Measurements from ENCODE around the gene KATNIP. TPM values are rescaled to one million over a fixed set of nuclear protein-coding genes. Genes with fewer than 3 reads are reported as not detected.

KATNIP gene
- total RNA-seq, 2 experiments from 2014 or later, result 12.3 to 12.8 TPM

DNA sequence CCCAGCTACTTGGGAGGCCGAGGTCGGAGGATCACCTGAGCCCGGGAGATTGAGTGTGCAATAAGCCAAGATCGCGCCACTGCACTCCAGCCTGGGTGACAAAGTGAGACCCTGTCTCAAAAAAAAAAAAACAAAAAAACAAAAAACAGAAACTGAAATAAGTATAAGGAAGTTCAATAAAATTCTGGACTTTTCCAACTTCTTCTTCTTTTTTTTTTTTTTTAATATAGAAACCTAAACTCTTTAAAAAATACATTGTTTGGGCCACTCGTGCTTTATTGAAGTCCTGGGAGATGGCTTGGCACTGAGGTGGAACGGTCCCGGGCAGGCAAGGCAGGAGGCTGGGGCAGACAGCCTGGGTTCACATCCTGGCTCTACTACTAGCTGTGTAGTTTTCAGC, 36.8 kb downstream of the KATNIP start:
- no peak overlapping the region for H3K27ac Mint-ChIP-seq
- peaks cover 28% of the 10 kb centered on the region for H3K36me3 Mint-ChIP-seq (ENCODE audit: low read depth)
- POLR2A ChIA-PET, result no interaction called here
- CTCF ChIA-PET, result interaction anchor here (0.6 kb wide), 1 partner anchor 568 kb away, joined by 3 read pairs; no protein-coding TSS in a partner anchor
- intact Hi-C loops (cut with DNase I, micrococcal nuclease), result no loop called here
- H3K4me1 Mint-ChIP-seq, result no peaks in the 10 kb centered on the region
- no peaks in the 10 kb centered on the region for H3K27me3 Mint-ChIP-seq
- H3K4me3 Mint-ChIP-seq, result no peak overlapping the region
- ATAC-seq, result no peak
- no peak for DNase-seq
- H3K9me3 Mint-ChIP-seq (ENCODE audit: low read depth), result peaks cover 4% of the 10 kb centered on the region

DNA sequence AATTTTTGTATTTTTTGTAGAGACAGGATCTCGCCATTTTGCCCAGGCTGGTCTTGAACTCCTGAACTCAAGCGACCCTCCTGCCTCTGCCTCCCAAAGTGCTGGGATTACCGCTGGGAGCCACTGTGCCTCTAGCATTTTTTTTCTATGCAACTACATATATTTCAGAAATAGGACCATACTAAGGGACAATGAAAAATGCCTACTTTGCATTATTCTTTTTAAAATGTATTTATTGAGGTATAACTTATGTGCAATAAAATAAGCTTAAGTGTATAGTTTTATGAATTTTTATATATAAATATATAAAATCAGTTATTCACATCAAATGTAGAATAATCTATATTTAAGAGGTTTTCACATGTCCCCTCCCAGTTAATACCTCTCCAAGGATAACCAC, 38.1 kb downstream of the KATNIP start:
- intact Hi-C loops (cut with DNase I, micrococcal nuclease), result no loop called here
- H3K36me3 Mint-ChIP-seq (ENCODE audit: low read depth), result peaks cover 23% of the 10 kb centered on the region
- H3K27me3 Mint-ChIP-seq, result no peaks in the 10 kb centered on the region
- ATAC-seq (no peak), DNase-seq (no peak)
- no peak overlapping the region for H3K27ac Mint-ChIP-seq
- H3K4me1 Mint-ChIP-seq, result no peaks in the 10 kb centered on the region
- CTCF ChIA-PET, result interaction anchor here (0.7 kb wide), 1 partner anchor 161 kb away, joined by 3 read pairs; no protein-coding TSS in a partner anchor
- no peak overlapping the region for H3K4me3 Mint-ChIP-seq
- H3K9me3 Mint-ChIP-seq (ENCODE audit: low read depth), result peaks cover 4% of the 10 kb centered on the region
- POLR2A ChIA-PET, result no interaction called here

DNA sequence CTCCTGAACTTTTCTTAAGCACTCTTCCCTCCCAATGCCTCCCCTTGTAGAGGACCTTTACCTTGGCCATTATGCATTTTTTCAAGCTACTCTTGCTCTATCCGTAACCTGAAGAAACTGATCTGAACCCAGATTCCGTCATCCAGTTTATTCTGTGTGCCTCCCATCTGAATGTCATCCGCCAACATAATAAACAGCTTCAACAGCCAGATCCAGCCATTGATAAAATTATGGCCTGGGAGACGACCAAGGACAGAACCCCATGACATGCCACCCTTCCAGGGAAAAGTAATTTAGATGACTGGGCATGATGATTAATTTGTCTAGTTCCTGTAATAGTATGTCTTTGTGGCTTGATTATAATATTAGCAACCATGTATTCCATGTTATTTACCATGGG, 41.9 kb downstream of the KATNIP start:
- Mint-ChIP-seq H3K4me1 (no peaks in the 10 kb centered on the region), H3K27ac (no peak overlapping the region), H3K27me3 (no peaks in the 10 kb centered on the region), H3K9me3 (ENCODE audit: low read depth) (peaks cover 4% of the 10 kb centered on the region), H3K36me3 (ENCODE audit: low read depth) (peaks cover 5% of the 10 kb centered on the region), H3K4me3 (no peak overlapping the region)
- ChIA-PET CTCF (no interaction called here), POLR2A (no interaction called here)
- ATAC-seq, result no peak
- DNase-seq, result no peak
- intact Hi-C loops (cut with DNase I, micrococcal nuclease), result no loop called here

DNA sequence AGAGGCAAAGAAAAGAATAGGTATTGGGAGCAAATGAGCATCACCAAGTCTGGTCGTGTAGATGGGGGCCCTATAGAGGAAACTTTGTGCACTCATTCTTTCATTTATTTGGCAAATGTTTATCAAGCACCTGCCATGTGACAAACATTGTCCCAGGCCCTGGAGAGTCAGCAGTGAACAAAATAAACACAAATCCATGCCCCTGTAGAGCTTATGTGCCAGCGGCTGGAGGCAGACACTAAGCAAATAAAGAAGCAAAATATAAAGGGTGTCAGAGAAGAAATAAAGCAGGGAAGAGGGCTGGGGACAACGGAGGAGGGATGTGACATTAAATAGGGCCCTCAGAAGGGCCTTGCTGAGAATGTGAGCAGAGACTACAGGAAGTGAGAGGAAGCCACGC, 45.5 kb downstream of the KATNIP start:
- H3K36me3 Mint-ChIP-seq (ENCODE audit: low read depth), result peaks cover 5% of the 10 kb centered on the region
- H3K4me1 Mint-ChIP-seq, result no peaks in the 10 kb centered on the region
- no peaks in the 10 kb centered on the region for H3K27me3 Mint-ChIP-seq
- H3K27ac Mint-ChIP-seq, result no peak overlapping the region
- H3K4me3 Mint-ChIP-seq, result no peak overlapping the region
- DNase-seq (no peak), ATAC-seq (no peak)
- no peaks in the 10 kb centered on the region for H3K9me3 Mint-ChIP-seq (ENCODE audit: low read depth)
- ChIA-PET CTCF (no interaction called here), POLR2A (no interaction called here)
- intact Hi-C loops (cut with DNase I, micrococcal nuclease), result no loop called here

DNA sequence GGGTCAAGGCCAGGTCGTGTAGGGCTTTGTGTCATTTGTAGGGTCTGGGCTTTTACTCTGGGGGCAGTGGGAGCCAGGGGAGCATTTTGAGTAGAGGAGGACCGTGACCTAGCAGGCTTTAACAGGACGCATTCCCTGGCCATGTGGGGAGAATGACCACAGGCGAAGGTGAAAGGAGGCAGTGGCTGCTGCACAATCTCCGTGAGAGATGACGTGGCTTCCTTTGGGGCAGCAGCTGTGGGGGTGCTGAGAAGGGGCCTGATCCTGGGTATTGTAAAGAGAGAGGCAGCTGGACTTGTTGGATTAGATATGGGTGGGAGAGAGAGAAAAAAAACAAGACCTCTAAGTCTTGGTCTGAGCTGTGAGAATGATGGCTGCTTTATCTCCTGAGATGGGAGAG, 46.0 kb downstream of the KATNIP start:
- intact Hi-C loops (cut with DNase I, micrococcal nuclease), result no loop called here
- no peaks in the 10 kb centered on the region for H3K4me1 Mint-ChIP-seq
- ChIA-PET CTCF (no interaction called here), POLR2A (no interaction called here)
- DNase-seq (no peak), ATAC-seq (no peak)
- H3K4me3 Mint-ChIP-seq, result no peak overlapping the region
- no peaks in the 10 kb centered on the region for H3K27me3 Mint-ChIP-seq
- no peak overlapping the region for H3K27ac Mint-ChIP-seq
- no peaks in the 10 kb centered on the region for H3K9me3 Mint-ChIP-seq (ENCODE audit: low read depth)
- H3K36me3 Mint-ChIP-seq (ENCODE audit: low read depth), result peaks cover 5% of the 10 kb centered on the region

DNA sequence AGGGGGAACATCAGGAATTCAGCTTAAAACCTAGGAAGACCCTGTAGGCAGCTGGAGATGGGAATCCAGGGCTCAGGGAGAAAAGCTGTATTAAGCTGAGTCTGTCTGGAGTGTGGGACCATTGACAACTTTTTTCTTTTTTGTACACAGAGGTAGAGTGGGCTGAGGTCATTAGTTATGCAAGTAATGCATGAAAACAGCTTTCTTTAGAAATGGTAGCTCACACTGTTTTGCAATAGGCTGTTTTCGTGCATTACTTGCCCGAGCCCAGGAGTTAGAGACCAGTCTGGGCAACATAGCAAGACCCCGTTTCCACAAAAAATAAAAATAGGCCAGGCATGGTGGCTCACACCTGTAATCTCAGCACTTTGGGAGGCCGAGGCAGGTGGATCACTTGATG, 46.5 kb downstream of the KATNIP start:
- Mint-ChIP-seq H3K4me3 (no peak overlapping the region), H3K27me3 (no peaks in the 10 kb centered on the region), H3K4me1 (no peaks in the 10 kb centered on the region), H3K36me3 (ENCODE audit: low read depth) (peaks cover 5% of the 10 kb centered on the region), H3K9me3 (ENCODE audit: low read depth) (no peaks in the 10 kb centered on the region), H3K27ac (no peak overlapping the region)
- CTCF ChIA-PET, result no interaction called here
- ATAC-seq (no peak), DNase-seq (no peak)
- POLR2A ChIA-PET, result no interaction called here
- intact Hi-C loops (cut with DNase I, micrococcal nuclease), result no loop called here

DNA sequence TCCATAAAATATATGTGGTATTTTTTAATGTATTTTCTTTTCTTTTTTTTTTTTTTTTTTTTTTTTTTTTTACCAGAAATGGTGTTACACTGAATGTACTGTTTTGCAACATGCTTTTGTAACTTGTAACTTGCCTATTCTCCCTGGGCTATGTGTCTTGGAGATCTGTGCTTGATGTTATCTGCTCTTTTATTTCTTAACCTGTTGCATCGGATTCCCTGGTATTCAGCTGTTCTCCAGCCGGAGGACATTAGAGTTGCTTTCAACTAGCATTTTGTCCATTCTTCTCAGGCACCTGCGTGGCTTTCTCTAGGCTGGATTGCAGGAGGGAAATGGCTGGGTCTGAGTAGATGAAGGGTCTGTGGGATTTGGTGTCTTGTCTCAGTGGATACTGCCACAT, 47.4 kb downstream of the KATNIP start:
- H3K27me3 Mint-ChIP-seq, result no peaks in the 10 kb centered on the region
- no peak overlapping the region for H3K27ac Mint-ChIP-seq
- H3K36me3 Mint-ChIP-seq (ENCODE audit: low read depth), result no peaks in the 10 kb centered on the region
- DNase-seq, result no peak
- ATAC-seq, result no peak
- intact Hi-C loops (cut with DNase I, micrococcal nuclease), result no loop called here
- no peak overlapping the region for H3K4me3 Mint-ChIP-seq
- CTCF ChIA-PET, result interaction anchor here (0.7 kb wide), 1 partner anchor 142 kb away, joined by 3 read pairs; no protein-coding TSS in a partner anchor
- no peaks in the 10 kb centered on the region for H3K4me1 Mint-ChIP-seq
- POLR2A ChIA-PET, result no interaction called here
- H3K9me3 Mint-ChIP-seq (ENCODE audit: low read depth), result no peaks in the 10 kb centered on the region

DNA sequence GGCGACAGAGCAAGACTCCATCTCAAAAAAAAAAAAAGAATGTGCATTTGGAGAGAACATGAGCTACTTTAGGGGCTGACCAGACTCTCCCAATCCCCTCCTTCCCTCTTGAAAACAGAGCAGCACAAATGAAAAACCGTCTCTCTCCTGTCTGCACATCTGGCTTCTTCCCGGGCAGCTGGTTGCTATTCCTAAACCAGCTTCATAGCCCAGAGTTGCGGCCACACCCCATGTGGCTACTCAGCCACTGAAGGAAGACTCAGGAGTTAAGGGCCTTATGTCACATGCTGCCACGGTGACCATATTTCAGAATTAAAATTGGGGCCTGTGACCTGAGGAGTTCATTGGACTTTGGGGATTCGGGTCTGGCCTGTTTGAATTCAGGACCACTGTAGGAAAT, 48.3 kb downstream of the KATNIP start:
- DNase-seq, result no peak
- no peaks in the 10 kb centered on the region for H3K9me3 Mint-ChIP-seq (ENCODE audit: low read depth)
- no peaks in the 10 kb centered on the region for H3K27me3 Mint-ChIP-seq
- intact Hi-C loops (cut with DNase I, micrococcal nuclease), result no loop called here
- H3K4me1 Mint-ChIP-seq, result no peaks in the 10 kb centered on the region
- POLR2A ChIA-PET, result no interaction called here
- H3K36me3 Mint-ChIP-seq (ENCODE audit: low read depth), result no peaks in the 10 kb centered on the region
- ATAC-seq, result no peak
- CTCF ChIA-PET, result interaction anchor here (0.7 kb wide), 1 partner anchor 921 kb away, joined by 3 read pairs; no protein-coding TSS in a partner anchor
- no peak overlapping the region for H3K27ac Mint-ChIP-seq
- no peak overlapping the region for H3K4me3 Mint-ChIP-seq

DNA sequence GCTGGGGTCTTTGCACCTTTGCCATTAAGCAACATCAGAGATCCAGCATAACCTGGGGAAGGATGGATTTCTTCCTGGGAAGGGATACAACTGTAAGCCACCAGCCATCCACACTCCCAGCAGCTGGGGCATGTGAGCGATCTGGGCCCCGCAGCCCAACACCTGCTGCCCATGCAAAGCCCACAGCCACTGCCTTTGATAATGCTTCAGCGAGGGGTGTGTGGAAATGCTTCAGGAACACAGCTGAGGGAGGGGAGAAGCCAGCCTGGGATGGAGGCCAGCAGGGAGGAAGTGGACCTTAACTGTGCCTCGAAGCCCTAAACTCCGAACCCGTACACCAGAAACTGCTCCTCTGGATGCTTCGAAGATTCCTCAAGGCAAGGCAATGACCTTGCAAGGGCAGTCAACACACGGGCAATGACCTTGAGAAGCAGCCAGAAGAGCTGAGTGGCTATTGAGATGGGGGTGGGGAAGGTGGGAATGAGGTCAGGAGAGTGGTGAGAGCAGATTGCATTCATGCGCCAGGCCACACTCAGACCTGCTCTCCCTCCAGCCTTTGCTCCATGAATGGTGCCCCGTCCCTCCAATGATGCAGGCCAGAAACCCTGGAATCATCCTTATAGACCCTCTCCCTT, 49.1 kb downstream of the KATNIP start:
- CTCF ChIA-PET, result no interaction called here
- POLR2A ChIA-PET, result no interaction called here
- Mint-ChIP-seq H3K27ac (no peak overlapping the region), H3K4me3 (no peak overlapping the region), H3K36me3 (ENCODE audit: low read depth) (no peaks in the 10 kb centered on the region), H3K27me3 (no peaks in the 10 kb centered on the region), H3K4me1 (no peaks in the 10 kb centered on the region), H3K9me3 (ENCODE audit: low read depth) (no peaks in the 10 kb centered on the region)
- intact Hi-C loops (cut with DNase I, micrococcal nuclease), result no loop called here
- ATAC-seq (no peak), DNase-seq (no peak)

DNA sequence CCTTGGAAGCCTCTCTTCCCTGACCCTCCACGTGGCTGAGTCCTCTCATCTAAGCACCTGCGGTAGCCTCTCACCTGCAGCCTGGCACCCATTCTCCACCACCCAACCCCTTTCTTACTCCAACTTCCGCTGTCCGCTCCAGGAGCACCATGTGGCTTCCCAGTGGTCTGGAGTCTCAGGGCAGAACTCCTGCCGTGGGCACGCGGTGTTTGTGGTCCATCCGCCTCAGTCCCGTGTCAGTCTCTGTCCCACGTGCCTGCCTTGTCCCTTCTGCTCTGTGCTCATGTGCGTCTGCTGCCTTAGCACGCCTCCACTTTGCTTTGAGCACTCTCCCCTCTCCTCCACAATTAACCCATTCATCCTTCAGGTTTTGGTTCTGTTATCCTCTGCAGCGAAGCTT, 49.7 kb downstream of the KATNIP start:
- no peaks in the 10 kb centered on the region for H3K9me3 Mint-ChIP-seq (ENCODE audit: low read depth)
- H3K27ac Mint-ChIP-seq, result no peak overlapping the region
- intact Hi-C loops (cut with DNase I, micrococcal nuclease), result no loop called here
- H3K4me1 Mint-ChIP-seq, result no peaks in the 10 kb centered on the region
- no peaks in the 10 kb centered on the region for H3K27me3 Mint-ChIP-seq
- CTCF ChIA-PET, result interaction anchor here (0.6 kb wide), 1 partner anchor 1486 kb away, joined by 5 read pairs; no protein-coding TSS in a partner anchor
- no peak for ATAC-seq
- H3K4me3 Mint-ChIP-seq, result no peak overlapping the region
- POLR2A ChIA-PET, result no interaction called here
- DNase-seq, result no peak
- H3K36me3 Mint-ChIP-seq (ENCODE audit: low read depth), result no peaks in the 10 kb centered on the region

Other genes with a start within 250 kb of the KATNIP start
- gene IL4R, start 236.2 kb upstream of the KATNIP start, total RNA-seq, result 100 to 1,000 TPM; 185 to 229 TPM
- 10 to 100 TPM; 61.8 to 73.5 TPM for gene IL21R, start 148.0 kb upstream of the KATNIP start, total RNA-seq
- 10 to 100 TPM; 48.8 to 50.7 TPM for gene GTF3C1, start 231 bp upstream of the KATNIP start, total RNA-seq